GM23338 (cell line): ENCODE measurements around the gene PSD4. TPM values are rescaled to one million over a fixed set of nuclear protein-coding genes. Genes with fewer than 3 reads are reported as not detected.

Experiments
- ATAC-seq: fragments of 200-7000 bp; cut with Tn5 transposase; 3 replicates; pipeline ENCODE4 v1.9.1; 2020
- DNase-seq: peaks from one replicate; pipeline ENCODE4 v3.0.0-alpha.2; 2015; ENCODE audit warnings: low spot score
- H2AFZ ChIP-seq: fragments of 200-600 bp; sonication (generic); 2 replicates; pipeline ENCODE4 v1.8.0; 2016; ENCODE audit warnings: antibody characterized with exemption, mild to moderate bottlenecking, moderate library complexity
- H3F3A ChIP-seq: fragments of 200-600 bp; sonication (generic); replicated peaks from 2 replicates; pipeline ENCODE4 v1.8.0; 2017; ENCODE audit warnings: antibody characterized with exemption, mixed run types, low read depth
- H3K27ac ChIP-seq: fragments of 200-600 bp; sonication (generic); 2 replicates; pipeline ENCODE4 v1.6.1; 2016; ENCODE audit warnings: low read depth
- H3K27me3 ChIP-seq: fragments of 200-600 bp; sonication (generic); 2 replicates; pipeline ENCODE4 v1.8.0; 2016; ENCODE audit warnings: mild to moderate bottlenecking, mixed run types, moderate library complexity; ENCODE audit not compliant: insufficient read depth
- H3K36me3 ChIP-seq: fragments of 200-600 bp; sonication (generic); 2 replicates; pipeline ENCODE4 v1.8.0; 2016; ENCODE audit warnings: mild to moderate bottlenecking; ENCODE audit not compliant: insufficient read depth
- H3K4me1 ChIP-seq: fragments of 200-600 bp; sonication (generic); 2 replicates; pipeline ENCODE4 v1.8.0; 2016; ENCODE audit warnings: mild to moderate bottlenecking, moderate library complexity; ENCODE audit not compliant: insufficient read depth
- H3K4me2 ChIP-seq: fragments of 200-600 bp; sonication (generic); 2 replicates; pipeline ENCODE4 v1.7.1; 2017; ENCODE audit warnings: mixed run types
- H3K4me3 ChIP-seq: fragments of 200-600 bp; sonication (generic); 2 replicates; pipeline ENCODE4 v1.6.1; 2016; ENCODE audit warnings: mixed run types
- H3K79me2 ChIP-seq: fragments of 200-600 bp; sonication (generic); replicated peaks from 2 replicates; pipeline ENCODE4 v1.8.0; 2017; ENCODE audit warnings: mild to moderate bottlenecking; ENCODE audit not compliant: insufficient read depth
- H3K9me2 ChIP-seq: fragments of 200-600 bp; sonication (generic); 2 replicates; pipeline ENCODE4 v1.8.0; 2017; ENCODE audit not compliant: insufficient read depth
- H4K20me1 ChIP-seq: fragments of 200-600 bp; sonication (generic); replicated peaks from 2 replicates; pipeline ENCODE4 v1.8.0; 2017; ENCODE audit warnings: mild to moderate bottlenecking; ENCODE audit not compliant: insufficient read depth
- H3K27ac Mint-ChIP-seq: 2 replicates; pipeline ENCODE4 v1.8.0; 2020; ENCODE audit warnings: inconsistent platforms, mild to moderate bottlenecking, moderate library complexity, mixed read lengths
- H3K27me3 Mint-ChIP-seq: 3 replicates; pipeline ENCODE4 v1.8.0; 2022; ENCODE audit warnings: low read depth, mild to moderate bottlenecking, moderate library complexity, mixed read lengths, inconsistent platforms; ENCODE audit not compliant: insufficient read depth, poor library complexity
- H3K36me3 Mint-ChIP-seq: 3 replicates; pipeline ENCODE4 v1.8.0; 2021; ENCODE audit warnings: low read depth, mild to moderate bottlenecking, inconsistent platforms, moderate library complexity, mixed read lengths
- H3K4me1 Mint-ChIP-seq: 3 replicates; pipeline ENCODE4 v1.8.0; 2020; ENCODE audit warnings: mild to moderate bottlenecking, inconsistent platforms, mixed read lengths
- H3K4me3 Mint-ChIP-seq: 3 replicates; pipeline ENCODE4 v1.8.0; 2021; ENCODE audit warnings: moderate library complexity, mild to moderate bottlenecking, inconsistent platforms, mixed read lengths
- H3K9me3 Mint-ChIP-seq: 3 replicates; pipeline ENCODE4 v1.8.0; 2020; ENCODE audit warnings: moderate library complexity, mild to moderate bottlenecking, inconsistent platforms, mixed read lengths
- CREB1 ChIP-seq: fragments of 250-450 bp; sonication (Bioruptor Pico); IDR thresholded peaks from 2 replicates; pipeline ENCODE4 v1.5.0; 2020; ENCODE audit warnings: low read depth, mild to moderate bottlenecking, moderate library complexity
- CTCF ChIP-seq, 2 experiments: fragments of 200-600 bp in 1 of 2; sonication (generic) in 1 of 2; conservative IDR thresholded peaks; 2 replicates each; pipeline versions ENCODE4 v1.5.1 to v1.6.1; 2016 to 2017; ENCODE audit warnings: antibody characterized with exemption in 2 of 2, low read depth in 2 of 2, mild to moderate bottlenecking in 2 of 2, moderate library complexity in 1 of 2
- ETS1 ChIP-seq: IDR thresholded peaks from 2 replicates; pipeline ENCODE4 v1.6.1; 2016; ENCODE audit warnings: antibody characterized with exemption
- EZH2 ChIP-seq: fragments of 200-600 bp; sonication (generic); IDR thresholded peaks from one replicate; pipeline ENCODE4 v1.8.0; 2017; ENCODE audit warnings: antibody characterized with exemption, mild to moderate bottlenecking, low read depth; ENCODE audit not compliant: unreplicated experiment
- EZH2phosphoT487 ChIP-seq: fragments of 200-600 bp; sonication (generic); IDR thresholded peaks from one replicate; pipeline ENCODE4 v1.8.1; 2018; ENCODE audit warnings: antibody characterized with exemption; ENCODE audit not compliant: unreplicated experiment
- JUNB ChIP-seq: IDR thresholded peaks from one replicate; pipeline ENCODE4 v1.6.1; 2016; ENCODE audit warnings: antibody characterized with exemption; ENCODE audit not compliant: unreplicated experiment
- NANOG ChIP-seq: IDR thresholded peaks from 2 replicates; pipeline ENCODE4 v1.6.1; 2016; ENCODE audit warnings: antibody characterized with exemption, borderline replicate concordance
- POLR2AphosphoS5 ChIP-seq: IDR thresholded peaks from 2 replicates; pipeline ENCODE4 v1.6.1; 2016; ENCODE audit warnings: antibody characterized with exemption, low read depth
- REST ChIP-seq: IDR thresholded peaks from one replicate; pipeline ENCODE4 v1.6.1; 2018; ENCODE audit warnings: antibody characterized with exemption; ENCODE audit not compliant: unreplicated experiment
- STAT1 ChIP-seq: IDR thresholded peaks from one replicate; pipeline ENCODE4 v1.6.1; 2016; ENCODE audit warnings: antibody characterized with exemption; ENCODE audit not compliant: unreplicated experiment
- ZNF114 ChIP-seq: fragments of 250-450 bp; sonication (Bioruptor Pico); IDR thresholded peaks from 2 replicates; pipeline ENCODE4 v1.5.0; 2020; ENCODE audit warnings: mild to moderate bottlenecking, moderate library complexity
- ZNF331 ChIP-seq: fragments of 250-450 bp; sonication (Bioruptor Pico); IDR thresholded peaks from 2 replicates; pipeline ENCODE4 v1.5.0; 2020; ENCODE audit warnings: low read depth, mild to moderate bottlenecking, moderate library complexity
- ZNF462 ChIP-seq: fragments of 250-450 bp; sonication (Bioruptor Pico); IDR thresholded peaks from 2 replicates; pipeline ENCODE4 v1.5.0; 2020; ENCODE audit warnings: mild to moderate bottlenecking, moderate library complexity
- polyA plus RNA-seq: library from polyadenylated mRNA; unstranded; fragments of >200 nt; fragmentation: Nextera tagmentation; extraction: Ambion mirVana; gene quantifications from 2 replicates; pipeline ENCODE4 v1.2.1, GENCODE V29; 2016
- total RNA-seq: library from RNA; depleted of rRNA; stranded (reverse); fragments of >200 nt; shearing (Covaris generic); gene quantifications from 2 replicates; pipeline ENCODE4 v1.2.3, GENCODE V29; 2014

PSD4 gene
- total and polyA plus RNA-seq, 2 experiments from 2014 or later: 0.06 to 0.66 TPM

GRCh38 chr2:113226462-113226861, 52.7 kb downstream of the PSD4 start:
- no peaks in the 10 kb centered on the region for H3K36me3 Mint-ChIP-seq
- TF ChIP-seq CTCF (conservative IDR thresholded peaks at IDR 0.05; ENCODE audit: low read depth in 2 of 2) (no peak), ZNF114 (CRISPR knock-in tag) (no peak), ZNF331 (CRISPR knock-in tag) (no peak), NANOG (no peak), REST (no peak), EZH2 (no peak), ZNF462 (CRISPR knock-in tag) (no peak), JUNB (no peak), CREB1 (CRISPR knock-in tag) (no peak), ETS1 (no peak), EZH2phosphoT487 (no peak), STAT1 (no peak), POLR2AphosphoS5 (no peak)
- no peak overlapping the region for H3K4me3 Mint-ChIP-seq
- H3K4me1 ChIP-seq: peaks cover 8% of the 10 kb centered on the region; the same call in 1 of the 2 replicates
- H3F3A ChIP-seq: no peaks in the 10 kb centered on the region
- H3K4me1 Mint-ChIP-seq: peaks cover 10% of the 10 kb centered on the region; the same call in 2 of the 3 replicates
- no peak overlapping the region for H3K27ac Mint-ChIP-seq
- H3K4me2 ChIP-seq: no peak overlapping the region
- no peaks in the 10 kb centered on the region for H4K20me1 ChIP-seq
- no peak overlapping the region for H3K27ac ChIP-seq
- no peak overlapping the region for H2AFZ ChIP-seq
- H3K36me3 ChIP-seq: no peaks in the 10 kb centered on the region
- H3K27me3 ChIP-seq: no peaks in the 10 kb centered on the region
- H3K27me3 Mint-ChIP-seq: no peaks in the 10 kb centered on the region
- no peak for ATAC-seq
- H3K9me2 ChIP-seq: 0 out of 2 replicates have a peak, but pooled peaks cover 4% of the 10 kb centered on the region
- no peaks in the 10 kb centered on the region for H3K9me3 Mint-ChIP-seq
- H3K79me2 ChIP-seq: no peaks in the 10 kb centered on the region
- H3K4me3 ChIP-seq: no peak overlapping the region
- no peak for DNase-seq
